ENCODE measurements around the gene COX10.
"Not testable (repeated sequence)": the region's sequence is repeated elsewhere in the genome, so short reads cannot be mapped to it uniquely, and the experiment has no call there.

COX10 gene

GRCh38 chr17:14179951-14180350 is 110.6 kb downstream of the COX10 start:
- DNase-seq, result not testable (repeated sequence)

DNA sequence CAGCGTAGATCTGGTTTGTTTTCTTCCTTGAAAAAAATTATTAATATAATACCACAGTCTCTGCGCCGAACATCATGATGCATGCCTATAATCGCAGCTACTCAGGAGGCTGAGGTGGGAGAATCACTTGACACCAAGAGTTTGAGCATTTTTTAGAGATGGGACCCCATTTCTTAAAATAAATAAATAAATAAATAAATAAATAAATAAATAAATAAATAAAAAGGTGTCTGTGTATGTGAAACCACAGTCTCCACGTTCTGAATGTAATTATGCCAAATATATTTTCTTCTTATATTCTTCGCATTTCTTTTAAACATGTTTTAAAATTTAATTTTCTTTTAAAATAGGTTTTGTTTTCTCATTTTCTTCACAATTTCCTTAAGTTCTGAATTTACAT is 112.8 kb downstream of the COX10 start:
- not testable (repeated sequence) for DNase-seq

- DNase-seq, result not testable (repeated sequence)
Observed at GRCh38 chr17:14184536-14184935, 115.2 kb downstream of the COX10 start.

- DNase-seq, result not testable (repeated sequence)
Observed at GRCh38 chr17:14186443-14186842, 117.1 kb downstream of the COX10 start.

GRCh38 chr17:14190774-14191173 is 121.5 kb downstream of the COX10 start:
- not testable (repeated sequence) for DNase-seq

DNA sequence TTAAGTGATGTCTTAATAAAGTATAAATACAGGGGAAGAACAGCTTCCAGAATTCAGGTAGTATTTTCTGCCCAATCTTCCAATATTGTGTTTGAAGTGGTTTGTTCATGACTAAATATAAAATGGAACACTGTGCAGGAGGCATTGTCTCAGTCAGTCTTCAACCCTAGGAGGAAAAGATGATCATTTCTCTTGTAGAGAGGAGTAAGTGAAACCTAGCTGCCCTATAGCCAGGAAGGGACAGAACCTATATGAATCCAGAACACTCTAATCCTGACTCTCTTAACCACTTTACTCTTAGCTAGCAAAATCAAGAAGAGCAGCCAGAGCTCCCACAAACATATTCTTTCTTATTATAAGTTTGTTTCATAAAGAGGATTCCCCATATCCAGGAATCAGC is 122.2 kb downstream of the COX10 start:
- not testable (repeated sequence) for DNase-seq

DNA sequence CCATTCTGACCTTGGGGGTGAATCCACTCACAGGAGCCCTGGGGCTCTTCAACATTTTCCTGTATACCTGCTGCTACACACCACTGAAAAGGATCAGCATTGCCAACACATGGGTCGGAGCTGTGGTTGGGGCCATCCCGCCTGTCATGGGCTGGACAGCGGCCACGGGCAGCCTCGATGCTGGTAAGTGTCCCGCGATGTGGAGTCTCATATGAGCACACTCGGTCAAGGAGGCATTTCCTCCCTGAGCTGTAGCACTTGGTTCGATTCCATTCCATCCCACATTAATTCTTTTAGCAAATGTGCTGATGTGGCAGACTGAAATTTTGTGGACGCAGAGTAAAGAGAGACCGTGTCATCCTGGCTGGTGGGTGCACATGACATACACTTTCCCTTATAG is 122.7 kb downstream of the COX10 start:
- DNase-seq, result not testable (repeated sequence)

DNA sequence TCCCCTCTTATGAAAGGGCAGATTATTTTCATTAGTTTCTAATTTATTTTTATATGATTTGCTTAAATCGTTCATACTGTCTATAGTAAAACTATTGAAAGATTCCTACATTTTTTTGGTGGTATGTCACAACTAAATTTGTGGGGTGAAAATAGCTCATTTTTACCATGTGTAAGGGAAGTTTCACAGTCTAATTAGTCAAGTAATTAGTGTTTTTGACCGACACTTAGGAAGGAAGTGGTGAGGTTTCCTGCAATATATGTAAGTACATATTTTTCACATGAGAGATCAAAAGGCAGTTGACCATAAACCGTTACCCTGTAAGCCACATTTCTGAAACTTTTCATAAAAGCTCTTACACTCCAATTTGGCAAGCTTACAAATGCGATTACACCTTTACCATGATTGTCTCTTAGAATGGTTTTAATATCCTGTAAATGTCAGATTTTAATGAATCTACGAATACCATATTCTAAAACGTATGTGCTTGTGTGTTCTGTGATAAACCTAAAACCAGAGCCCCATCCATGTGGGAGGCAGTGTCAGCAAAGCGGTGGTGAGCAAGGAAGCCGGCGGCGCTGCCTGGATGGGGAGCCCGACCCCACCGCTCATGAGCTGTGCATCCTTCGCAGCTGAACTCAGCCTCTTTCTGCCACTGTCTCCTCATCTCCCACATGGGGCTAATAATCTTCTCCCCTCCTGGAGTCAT is 123.5 kb downstream of the COX10 start:
- not testable (repeated sequence) for DNase-seq

- DNase-seq, result no peak
Observed at GRCh38 chr17:14196377-14196997, 127.2 kb downstream of the COX10 start.

GRCh38 chr17:14197057-14197456 is 127.8 kb downstream of the COX10 start:
- no peak for DNase-seq

GRCh38 chr17:14197586-14197985 is 128.3 kb downstream of the COX10 start:
- DNase-seq, result no peak

- DNase-seq, result no peak
Observed at GRCh38 chr17:14198013-14198412, 128.7 kb downstream of the COX10 start.

- no peak for DNase-seq
Observed at GRCh38 chr17:14198575-14198974, 129.3 kb downstream of the COX10 start.

DNA sequence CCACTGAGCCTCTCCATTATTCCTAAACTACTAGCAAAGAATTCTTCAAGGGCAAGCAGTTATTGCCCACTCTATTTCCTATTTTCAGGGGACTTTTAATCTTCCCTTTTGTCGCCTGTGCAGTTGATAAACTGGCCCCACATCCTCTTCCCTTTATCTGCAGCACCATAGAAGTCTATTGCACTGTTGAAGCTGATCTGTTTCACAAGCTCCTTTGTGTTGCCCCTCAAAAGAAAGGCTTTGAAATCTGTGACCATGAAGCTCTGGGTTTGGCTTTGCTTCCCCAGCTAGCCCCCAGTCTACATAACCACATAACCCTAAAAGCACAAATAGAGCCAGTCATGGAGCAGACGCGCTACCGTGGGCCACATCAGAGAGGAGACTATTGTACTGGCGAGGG is 130.3 kb downstream of the COX10 start:
- DNase-seq, result no peak

DNA sequence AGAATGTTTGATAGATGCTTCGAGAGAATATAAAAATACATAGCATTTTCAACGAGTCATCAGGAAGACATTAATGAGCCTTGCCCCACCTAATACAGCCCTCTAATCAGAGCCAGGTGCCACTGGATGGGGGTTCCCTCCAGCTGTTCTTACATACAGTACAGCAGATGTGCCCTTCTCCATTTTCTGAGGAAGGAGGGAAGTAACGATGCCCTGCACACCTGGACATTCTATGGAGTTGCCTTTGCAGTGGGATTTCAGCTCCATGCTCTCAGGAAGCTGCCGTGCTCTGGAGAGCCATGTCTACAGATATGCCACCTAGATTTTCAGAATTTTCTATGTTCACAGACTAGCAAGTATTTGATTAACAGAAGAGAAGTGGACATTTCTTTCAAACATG is 131.1 kb downstream of the COX10 start:
- DNase-seq, result no peak

DNA sequence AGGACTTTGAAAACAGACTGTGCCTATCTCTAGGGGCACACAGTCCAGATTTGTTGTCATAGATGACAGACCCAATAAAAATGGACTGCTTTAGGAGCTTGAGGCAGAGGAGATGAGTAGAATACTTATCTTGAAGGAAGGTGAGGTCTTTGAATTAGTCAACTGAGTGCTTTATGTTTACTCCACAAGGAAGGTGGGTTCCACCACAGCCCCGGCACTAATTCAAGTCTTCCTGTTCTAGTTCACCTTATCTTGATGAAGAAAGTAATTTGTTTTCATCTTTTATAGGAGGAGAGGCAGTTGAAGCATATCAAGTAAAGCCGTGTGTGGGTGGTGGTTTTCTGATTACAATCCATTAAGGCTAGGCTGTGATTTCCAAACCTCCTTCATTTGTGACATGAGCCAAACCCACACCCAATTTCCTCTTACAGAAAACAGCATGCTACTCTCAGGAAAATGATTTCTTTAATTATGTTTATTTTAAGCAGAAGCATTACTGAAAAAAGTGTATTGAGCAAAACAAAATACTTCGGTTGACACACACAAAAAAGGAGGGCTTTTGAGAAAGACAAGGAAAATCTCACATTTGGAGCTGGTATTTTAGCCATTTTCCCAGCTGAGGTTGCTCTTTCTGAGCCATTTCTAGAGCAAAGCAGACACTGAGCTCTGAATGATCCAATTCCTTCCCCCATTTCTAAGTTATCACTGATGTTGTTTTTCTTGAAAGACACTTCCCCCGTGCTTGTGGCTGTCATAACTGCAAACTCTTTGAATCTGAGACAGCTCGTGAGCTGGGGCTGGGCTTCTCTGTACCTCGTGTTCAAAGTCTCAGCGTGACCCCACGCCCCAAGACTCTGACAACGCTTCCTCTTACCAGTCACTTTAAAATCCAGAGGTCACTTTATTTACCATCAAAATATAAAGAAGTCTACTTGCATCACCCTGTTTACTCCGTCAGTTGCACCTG is 132.0 kb downstream of the COX10 start:
- DNase-seq, result no peak

DNA sequence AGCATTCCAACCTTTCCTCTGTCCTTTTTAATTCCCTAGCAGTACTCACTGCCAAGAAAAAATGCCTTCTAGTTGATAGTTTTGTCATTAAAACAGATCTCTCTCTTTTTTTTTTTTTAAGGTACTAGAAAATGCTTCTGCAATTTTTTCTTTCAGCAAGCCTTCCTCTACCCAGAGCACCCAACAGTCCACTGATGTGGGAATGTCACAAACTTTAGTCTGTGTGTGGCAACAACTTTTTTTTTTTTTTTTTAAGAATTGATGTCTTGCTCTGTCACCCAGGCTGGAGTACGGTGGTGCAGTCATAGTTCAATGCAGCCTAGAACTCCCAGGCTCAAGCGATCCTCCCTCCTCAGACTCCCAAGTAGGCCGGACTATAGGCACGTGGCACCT is 132.7 kb downstream of the COX10 start:
- DNase-seq, result no peak

GRCh38 chr17:14202388-14203166 is 133.3 kb downstream of the COX10 start:
- no peak for DNase-seq

- no peak for DNase-seq
Observed at GRCh38 chr17:14203388-14203787, 134.1 kb downstream of the COX10 start.

DNA sequence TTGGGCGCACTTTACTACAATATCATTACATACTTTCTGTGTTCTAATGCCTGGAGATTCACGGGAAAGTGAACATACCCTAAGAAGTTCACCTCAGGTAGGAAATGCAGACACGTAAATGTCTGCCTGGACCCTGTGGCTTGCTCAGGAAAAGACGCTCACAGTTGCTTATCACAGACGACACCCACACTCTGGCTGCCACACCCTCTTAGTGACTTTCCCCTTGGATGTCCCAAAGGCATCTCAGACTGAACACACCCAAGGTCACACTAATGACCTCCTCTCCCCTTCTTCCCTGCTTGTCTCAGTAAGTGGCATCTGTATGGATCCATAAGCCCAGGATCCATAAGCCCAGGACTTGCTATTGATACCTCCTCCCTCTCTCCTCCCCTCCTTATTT is 134.8 kb downstream of the COX10 start:
- no peak for DNase-seq

- no peak for DNase-seq
Observed at GRCh38 chr17:14204546-14204945, 135.2 kb downstream of the COX10 start.

- no peak for DNase-seq
Observed at GRCh38 chr17:14205380-14205779, 136.1 kb downstream of the COX10 start.

Data from fibroblast of skin of scalp (primary cell).